Esophagus (tissue), 2 donors: ENCODE data around the gene SMIM23. TPM values are rescaled to one million over a fixed set of nuclear protein-coding genes. Genes with fewer than 3 reads are reported as not detected.

Experiments used
- H3K27ac ChIP-seq, 2 donors: one replicate each; pipeline ENCODE4 v1.5.1; 2013; ENCODE audit warnings: low read depth in 2 of 2, mild to moderate bottlenecking in 2 of 2, inconsistent platforms in 1 of 2, low read length in 1 of 2, moderate library complexity in 1 of 2
- H3K27me3 ChIP-seq, 2 donors: one replicate each; pipeline ENCODE4 v1.6.1; 2013; ENCODE audit warnings: low read length in 2 of 2, control low read depth in 1 of 2, mild to moderate bottlenecking in 1 of 2; ENCODE audit not compliant: insufficient read depth in 2 of 2, control insufficient read depth in 1 of 2
- H3K36me3 ChIP-seq, 2 donors: one replicate each; pipeline ENCODE4 v1.6.1; 2013; ENCODE audit warnings: low read length in 1 of 2; ENCODE audit not compliant: control insufficient read depth in 2 of 2, insufficient read depth in 2 of 2
- H3K4me1 ChIP-seq, 2 donors: one replicate each; pipeline ENCODE4 v1.6.1; 2013; ENCODE audit warnings: low read length in 1 of 2; ENCODE audit not compliant: control insufficient read depth in 2 of 2, insufficient read depth in 2 of 2
- H3K4me3 ChIP-seq, 2 donors: one replicate each; pipeline ENCODE4 v1.5.1; 2013; ENCODE audit warnings: low read length in 2 of 2, mild to moderate bottlenecking in 2 of 2, low read depth in 1 of 2, moderate library complexity in 1 of 2
- H3K9me3 ChIP-seq, 2 donors: one replicate each; pipeline ENCODE4 v1.6.1; 2013; ENCODE audit warnings: mild to moderate bottlenecking in 2 of 2, low read depth in 1 of 2, low read length in 1 of 2, moderate library complexity in 1 of 2; ENCODE audit not compliant: control insufficient read depth in 2 of 2, insufficient read depth in 1 of 2
- WGBS, 2 donors: extraction: QIAGEN DNeasy Blood & Tissue Kit; methylation state at CpG; one replicate each; pipeline ENCODE4 v1.1.7; 2013; 5-methylcytosine and 5-hydroxymethylcytosine counted together
- polyA plus RNA-seq, 2 donors: library from polyadenylated mRNA; stranded (reverse); fragments of 200-250 nt; gene quantifications; one replicate each; pipeline ENCODE4 v1.2.3, GENCODE V29; 2013
- donor health status: healthy with polysubstance abuse.
- donor health status: Bipolar disorder and iron deficiency.

The SMIM23 gene
- polyA plus RNA-seq, 2 donors, result not detected

- H3K36me3 ChIP-seq, result no peaks in the 10 kb centered on the region
- 78 to 93% methylated on average over 1 of the region's 1 CpG for WGBS, 2 donors
- H3K4me1 ChIP-seq, result no peaks in the 10 kb centered on the region
- no peaks in the 10 kb centered on the region for H3K9me3 ChIP-seq
- H3K4me3 ChIP-seq, result no peak overlapping the region
- H3K27ac ChIP-seq, result no peak overlapping the region
- H3K27me3 ChIP-seq, result no peaks in the 10 kb centered on the region
Observed at GRCh38 chr5:171789353-171789752, 3.7 kb downstream of the SMIM23 start.

- Histone ChIP-seq H3K27ac (no peak overlapping the region), H3K27me3 (no peaks in the 10 kb centered on the region), H3K4me1 (no peaks in the 10 kb centered on the region), H3K9me3 (no peaks in the 10 kb centered on the region), H3K36me3 (no peaks in the 10 kb centered on the region), H3K4me3 (no peak overlapping the region)
- 85 to 91% methylated on average over 2 of the region's 2 CpGs for WGBS, 2 donors
Observed at GRCh38 chr5:171790408-171790807, 4.8 kb downstream of the SMIM23 start.

- no peaks in the 10 kb centered on the region for H3K36me3 ChIP-seq
- H3K4me1 ChIP-seq, result no peaks in the 10 kb centered on the region
- H3K9me3 ChIP-seq, result no peaks in the 10 kb centered on the region
- 70 to 73% methylated on average over 2 of the region's 2 CpGs for WGBS, 2 donors
- H3K27ac ChIP-seq, result no peak overlapping the region
- H3K27me3 ChIP-seq, result peaks cover 0 to 3% of the 10 kb centered on the region in 2 donors
- H3K4me3 ChIP-seq, result no peak overlapping the region
Observed at GRCh38 chr5:171794470-171794960, 8.9 kb downstream of the SMIM23 start.

- no peak overlapping the region for H3K4me3 ChIP-seq
- 54 to 67% methylated on average over 2 of the region's 2 CpGs for WGBS, 2 donors
Observed at GRCh38 chr5:171795381-171795780, 9.8 kb downstream of the SMIM23 start.

GRCh38 chr5:171796436-171796835 lies 10.8 kb downstream of the SMIM23 start:
- H3K4me3 ChIP-seq, result no peak overlapping the region
- H3K36me3 ChIP-seq, result no peaks in the 10 kb centered on the region
- no peaks in the 10 kb centered on the region for H3K9me3 ChIP-seq
- peaks cover 0 to 3% of the 10 kb centered on the region in 2 donors for H3K27me3 ChIP-seq
- H3K4me1 ChIP-seq, result no peaks in the 10 kb centered on the region
- no peak overlapping the region for H3K27ac ChIP-seq
- 87 to 89% methylated on average over 8 of the region's 8 CpGs for WGBS, 2 donors

More at GRCh38 chr5:171795381-171795780, 9.8 kb downstream of the SMIM23 start:
- no peak overlapping the region for H3K27ac ChIP-seq
- H3K27me3 ChIP-seq, result peaks cover 0 to 3% of the 10 kb centered on the region in 2 donors
- no peaks in the 10 kb centered on the region for H3K9me3 ChIP-seq
- H3K4me1 ChIP-seq, result no peaks in the 10 kb centered on the region
- H3K36me3 ChIP-seq, result no peaks in the 10 kb centered on the region

GRCh38 chr5:171797543-171797942 lies 11.9 kb downstream of the SMIM23 start:
- no peak overlapping the region for H3K27ac ChIP-seq
- H3K4me3 ChIP-seq, result no peak overlapping the region
- no peaks in the 10 kb centered on the region for H3K4me1 ChIP-seq
- H3K27me3 ChIP-seq, result peaks cover 0 to 3% of the 10 kb centered on the region in 2 donors
- H3K36me3 ChIP-seq, result no peaks in the 10 kb centered on the region
- WGBS, 2 donors, result 80 to 85% methylated on average over 5 of the region's 5 CpGs
- H3K9me3 ChIP-seq, result no peaks in the 10 kb centered on the region

GRCh38 chr5:171798418-171798817 lies 12.8 kb downstream of the SMIM23 start:
- WGBS, 2 donors, result 76 to 82% methylated on average over 8 of the region's 8 CpGs
- H3K36me3 ChIP-seq, result no peaks in the 10 kb centered on the region
- no peak overlapping the region for H3K4me3 ChIP-seq

GRCh38 chr5:171801839-171802238 lies 16.2 kb downstream of the SMIM23 start:
- Histone ChIP-seq H3K36me3 (no peaks in the 10 kb centered on the region), H3K27me3 (no peaks in the 10 kb centered on the region), H3K4me3 (no peak overlapping the region), H3K4me1 (no peaks in the 10 kb centered on the region), H3K9me3 (no peaks in the 10 kb centered on the region), H3K27ac (no peak overlapping the region)
- WGBS, 2 donors, result 79 to 86% methylated on average over 1 of the region's 1 CpG

More at GRCh38 chr5:171798418-171798817, 12.8 kb downstream of the SMIM23 start:
- Histone ChIP-seq H3K27me3 (peaks cover 0 to 3% of the 10 kb centered on the region in 2 donors), H3K4me1 (no peaks in the 10 kb centered on the region), H3K27ac (no peak overlapping the region), H3K9me3 (no peaks in the 10 kb centered on the region)

- Histone ChIP-seq H3K4me1 (no peaks in the 10 kb centered on the region), H3K4me3 (no peak overlapping the region), H3K27ac (no peak overlapping the region), H3K9me3 (peaks cover 0 to 2% of the 10 kb centered on the region in 2 donors), H3K36me3 (no peaks in the 10 kb centered on the region), H3K27me3 (peaks cover 0 to 3% of the 10 kb centered on the region in 2 donors)
- WGBS, 2 donors, result 73 to 75% methylated on average over 4 of the region's 4 CpGs
Observed at GRCh38 chr5:171805746-171806145, 20.1 kb downstream of the SMIM23 start.

GRCh38 chr5:171806976-171807747 lies 21.5 kb downstream of the SMIM23 start:
- H3K4me3 ChIP-seq, result no peak overlapping the region
- H3K36me3 ChIP-seq, result no peaks in the 10 kb centered on the region
- H3K9me3 ChIP-seq, result peaks cover 0 to 2% of the 10 kb centered on the region in 2 donors
- H3K4me1 ChIP-seq, result no peaks in the 10 kb centered on the region
- H3K27ac ChIP-seq, result no peak overlapping the region
- peaks cover 0 to 3% of the 10 kb centered on the region in 2 donors for H3K27me3 ChIP-seq
- WGBS, 2 donors, result 11 to 13% methylated on average over 22 of the region's 22 CpGs
